ENCODE data around the gene SSTR3.

Gene SSTR3

GRCh38 chr22:37244114-37244921 is 32.0 kb upstream of the SSTR3 start, which contains the start of gene RAC2:
Gene RAC2 (minus strand): TSS chr22:37244269. CDS start chr22:37244148, 121 bp downstream.
- no peak within 1 kb of the TSS for H2BK12ac ChIP-seq (ENCODE audit: low read length)
- no peak for DNase-seq (ENCODE audit: low spot score)
- no peak within 1 kb of the TSS for H3K4me2 ChIP-seq (ENCODE audit: insufficient read depth, low read length, poor library complexity, severe bottlenecking)
- no peaks in the 10 kb centered on the region for H3K9me3 ChIP-seq (replicated peaks in 1 of 2; ENCODE audit: control insufficient read depth in 2 of 2, insufficient read depth in 1 of 2, low read depth in 1 of 2, low read length in 2 of 2)
- H3K27me3 ChIP-seq (ENCODE audit: control insufficient read depth in 3 of 3, insufficient read depth in 3 of 3, low read depth in 1 of 3, low read length in 3 of 3) = peaks cover 0 to 17% (median 0%) of the 10 kb centered on the region in 3 experiments
- no peak within 1 kb of the TSS for H3K27ac ChIP-seq (replicated peaks; ENCODE audit: low read length)
- no CpG with 5 or more reads among the region's 23 CpGs for WGBS, 2 donors (ENCODE audit: extremely low coverage in 2 of 2, insufficient read length in 2 of 2, insufficient replicate concordance in 1 of 2)
- H3K79me1 ChIP-seq (ENCODE audit: low read depth, low read length) = no peaks in the 10 kb centered on the region
- no peak within 1 kb of the TSS for H3K4me3 ChIP-seq (ENCODE audit: low read length in 2 of 2)
- H3K4me1 ChIP-seq (ENCODE audit: control insufficient read depth in 2 of 2, insufficient read depth in 1 of 2, low read depth in 1 of 2, low read length in 2 of 2) = peaks cover 7 to 9% of the 10 kb centered on the region in 2 donors
- H4K91ac ChIP-seq (ENCODE audit: low read depth, low read length, poor library complexity) = no peak within 1 kb of the TSS
- no peak within 1 kb of the TSS for H2BK120ac ChIP-seq (ENCODE audit: low read depth, low read length)
- H3K14ac ChIP-seq (ENCODE audit: low read length) = peak within 1 kb of the TSS; percentile 86
- H3K4ac ChIP-seq (ENCODE audit: low read length) = no peak within 1 kb of the TSS
- H3K18ac ChIP-seq (ENCODE audit: low read length) = peak within 1 kb of the TSS; percentile 44
- H2BK15ac ChIP-seq (ENCODE audit: low read length) = peak within 1 kb of the TSS; percentile 69
- H3K23ac ChIP-seq (ENCODE audit: low read depth, low read length, poor library complexity) = peak within 1 kb of the TSS; percentile 75
- peak within 1 kb of the TSS; percentile 49 for H2AFZ ChIP-seq (ENCODE audit: low read length)
- H4K8ac ChIP-seq (ENCODE audit: low read depth, low read length) = no peak within 1 kb of the TSS
- peak within 1 kb of the TSS; percentile 95 for H2AK5ac ChIP-seq (ENCODE audit: low read depth, low read length)
- no peaks in the 10 kb centered on the region for H3K36me3 ChIP-seq (replicated peaks in 1 of 2; ENCODE audit: control insufficient read depth in 2 of 2, insufficient read depth in 2 of 2, low read length in 2 of 2)
- H2BK5ac ChIP-seq (ENCODE audit: low read length) = peak within 1 kb of the TSS; percentile 83
- no peak within 1 kb of the TSS for H3K9ac ChIP-seq (ENCODE audit: low read depth, low read length, poor library complexity)

- H3K4me1 ChIP-seq (ENCODE audit: control insufficient read depth in 2 of 2, insufficient read depth in 1 of 2, low read depth in 1 of 2, low read length in 2 of 2) = peaks cover 7 to 9% of the 10 kb centered on the region in 2 donors
Measured at GRCh38 chr22:37243402-37244113, 31.3 kb upstream of the SSTR3 start.

GRCh38 chr22:37242395-37242918 is 30.2 kb upstream of the SSTR3 start:
- Histone ChIP-seq H2BK5ac (ENCODE audit: low read length) (no peak overlapping the region), H3K9me3 (replicated peaks in 1 of 2; ENCODE audit: control insufficient read depth in 2 of 2, insufficient read depth in 1 of 2, low read depth in 1 of 2, low read length in 2 of 2) (no peaks in the 10 kb centered on the region), H2AFZ (ENCODE audit: low read length) (peak overlapping the region; percentile 90), H3K36me3 (replicated peaks in 1 of 2; ENCODE audit: control insufficient read depth in 2 of 2, insufficient read depth in 2 of 2, low read length in 2 of 2) (no peaks in the 10 kb centered on the region), H3K27me3 (ENCODE audit: control insufficient read depth in 3 of 3, insufficient read depth in 3 of 3, low read depth in 1 of 3, low read length in 3 of 3) (peaks cover 0 to 22% (median 0%) of the 10 kb centered on the region in 3 experiments), H3K23ac (ENCODE audit: low read depth, low read length, poor library complexity) (no peak overlapping the region), H3K4me1 (ENCODE audit: control insufficient read depth in 2 of 2, insufficient read depth in 1 of 2, low read depth in 1 of 2, low read length in 2 of 2) (peaks cover 8 to 9% of the 10 kb centered on the region in 2 donors), H2BK15ac (ENCODE audit: low read length) (no peak overlapping the region), H2BK120ac (ENCODE audit: low read depth, low read length) (no peak overlapping the region), H3K4ac (ENCODE audit: low read length) (no peak overlapping the region), H4K91ac (ENCODE audit: low read depth, low read length, poor library complexity) (no peak overlapping the region), H4K8ac (ENCODE audit: low read depth, low read length) (no peak overlapping the region), H2BK12ac (ENCODE audit: low read length) (no peak overlapping the region), H3K14ac (ENCODE audit: low read length) (no peak overlapping the region), H3K4me3 (ENCODE audit: low read length in 2 of 2) (no peak overlapping the region), H3K27ac (replicated peaks; ENCODE audit: low read length) (no peak overlapping the region), H3K79me1 (ENCODE audit: low read depth, low read length) (no peaks in the 10 kb centered on the region), H3K9ac (ENCODE audit: low read depth, low read length, poor library complexity) (no peak overlapping the region), H2AK5ac (ENCODE audit: low read depth, low read length) (peak overlapping the region; percentile 48), H3K4me2 (ENCODE audit: insufficient read depth, low read length, poor library complexity, severe bottlenecking) (no peak overlapping the region), H3K18ac (ENCODE audit: low read length) (peak overlapping the region; percentile 74)
- DNase-seq (ENCODE audit: low spot score) = no peak
- WGBS, 2 donors (ENCODE audit: extremely low coverage in 2 of 2, insufficient read length in 2 of 2, insufficient replicate concordance in 1 of 2) = no CpG with 5 or more reads among the region's 16 CpGs

More at GRCh38 chr22:37243402-37244113, 31.3 kb upstream of the SSTR3 start:
- Histone ChIP-seq H3K14ac (ENCODE audit: low read length) (peak overlapping the region; percentile 86), H2BK15ac (ENCODE audit: low read length) (peak overlapping the region; percentile 69), H3K27ac (replicated peaks; ENCODE audit: low read length) (no peak overlapping the region), H3K9ac (ENCODE audit: low read depth, low read length, poor library complexity) (no peak overlapping the region), H2AK5ac (ENCODE audit: low read depth, low read length) (peak overlapping the region; percentile 95), H3K9me3 (replicated peaks in 1 of 2; ENCODE audit: control insufficient read depth in 2 of 2, insufficient read depth in 1 of 2, low read depth in 1 of 2, low read length in 2 of 2) (no peaks in the 10 kb centered on the region), H3K36me3 (replicated peaks in 1 of 2; ENCODE audit: control insufficient read depth in 2 of 2, insufficient read depth in 2 of 2, low read length in 2 of 2) (no peaks in the 10 kb centered on the region), H3K23ac (ENCODE audit: low read depth, low read length, poor library complexity) (peak overlapping the region; percentile 75), H3K4me2 (ENCODE audit: insufficient read depth, low read length, poor library complexity, severe bottlenecking) (no peak overlapping the region), H2BK5ac (ENCODE audit: low read length) (peak overlapping the region; percentile 83), H2AFZ (ENCODE audit: low read length) (peak overlapping the region; percentile 49), H3K18ac (ENCODE audit: low read length) (peak overlapping the region; percentile 9), H4K8ac (ENCODE audit: low read depth, low read length) (no peak overlapping the region), H2BK12ac (ENCODE audit: low read length) (no peak overlapping the region), H3K79me1 (ENCODE audit: low read depth, low read length) (no peaks in the 10 kb centered on the region), H4K91ac (ENCODE audit: low read depth, low read length, poor library complexity) (no peak overlapping the region), H3K4me3 (ENCODE audit: low read length in 2 of 2) (no peak overlapping the region), H3K27me3 (ENCODE audit: control insufficient read depth in 3 of 3, insufficient read depth in 3 of 3, low read depth in 1 of 3, low read length in 3 of 3) (peaks cover 0 to 20% (median 0%) of the 10 kb centered on the region in 3 experiments), H2BK120ac (ENCODE audit: low read depth, low read length) (no peak overlapping the region), H3K4ac (ENCODE audit: low read length) (no peak overlapping the region)
- no peak for DNase-seq (ENCODE audit: low spot score)
- WGBS, 2 donors (ENCODE audit: extremely low coverage in 2 of 2, insufficient read length in 2 of 2, insufficient replicate concordance in 1 of 2) = no CpG with 5 or more reads among the region's 12 CpGs

Measured in neuronal stem cell (in vitro differentiated cells).